Stimulated activated CD8-positive, alpha-beta memory T cell treated with anti-CD3 and anti-CD28 coated beads, Interleukin-7, amount 100 ng/mL, for 1 hour (primary cell): ENCODE data around the gene UPF3A.
"Not testable (repeated sequence)": the region's sequence is repeated elsewhere in the genome, so short reads cannot be mapped to it uniquely, and the experiment has no call there.

Experiments
- DNase-seq, 2 donors: peaks; one replicate each; pipeline ENCODE4 v3.0.0-alpha.2; 2020; ENCODE audit warnings: low read depth in 2 of 2

The UPF3A gene

GRCh38 chr13:114304346-114305034 lies 23.1 kb downstream of the UPF3A start:
- no peak for DNase-seq

- DNase-seq: no peak
Measured at GRCh38 chr13:114309086-114309485, 27.7 kb downstream of the UPF3A start.

- DNase-seq: no peak
Measured at GRCh38 chr13:114309806-114310410, 28.5 kb downstream of the UPF3A start.

- no peak for DNase-seq
Measured at GRCh38 chr13:114310956-114311355, 29.6 kb downstream of the UPF3A start.

- no peak for DNase-seq
Measured at GRCh38 chr13:114311387-114311786, 30.0 kb downstream of the UPF3A start.

- DNase-seq: no peak
Measured at GRCh38 chr13:114311908-114312307, 30.5 kb downstream of the UPF3A start.

GRCh38 chr13:114313061-114313860 lies 31.9 kb downstream of the UPF3A start:
- DNase-seq: no peak

- DNase-seq: peak; percentile 74 to 77
Measured at GRCh38 chr13:114314074-114314912, 32.9 kb downstream of the UPF3A start, which contains the start of gene CHAMP1. Gene CHAMP1 (plus strand): TSS chr13:114314503. CDS start chr13:114323843, 9,340 bp downstream.

- DNase-seq: no peak
Measured at GRCh38 chr13:114315074-114315785, 33.8 kb downstream of the UPF3A start.

- no peak for DNase-seq
Measured at GRCh38 chr13:114318624-114319023, 37.2 kb downstream of the UPF3A start.

GRCh38 chr13:114319441-114319913 lies 38.1 kb downstream of the UPF3A start:
- no peak for DNase-seq

- DNase-seq: no peak
Measured at GRCh38 chr13:114320065-114320464, 38.7 kb downstream of the UPF3A start.

- no peak for DNase-seq
Measured at GRCh38 chr13:114321256-114321655, 39.9 kb downstream of the UPF3A start.

- no peak for DNase-seq
Measured at GRCh38 chr13:114323349-114323748, 41.9 kb downstream of the UPF3A start.

GRCh38 chr13:114324334-114324733 lies 42.9 kb downstream of the UPF3A start:
- no peak for DNase-seq

GRCh38 chr13:114325729-114326128 lies 44.3 kb downstream of the UPF3A start:
- DNase-seq: no peak

GRCh38 chr13:114328034-114328433 lies 46.6 kb downstream of the UPF3A start:
- no peak for DNase-seq

- DNase-seq: no peak
Measured at GRCh38 chr13:114328595-114328994, 47.2 kb downstream of the UPF3A start.

- DNase-seq: no peak
Measured at GRCh38 chr13:114330086-114330485, 48.7 kb downstream of the UPF3A start.

GRCh38 chr13:114333881-114334280 lies 52.5 kb downstream of the UPF3A start:
- DNase-seq: not testable (repeated sequence)
